Measurements from ENCODE around the gene LILRB5.

DNA sequence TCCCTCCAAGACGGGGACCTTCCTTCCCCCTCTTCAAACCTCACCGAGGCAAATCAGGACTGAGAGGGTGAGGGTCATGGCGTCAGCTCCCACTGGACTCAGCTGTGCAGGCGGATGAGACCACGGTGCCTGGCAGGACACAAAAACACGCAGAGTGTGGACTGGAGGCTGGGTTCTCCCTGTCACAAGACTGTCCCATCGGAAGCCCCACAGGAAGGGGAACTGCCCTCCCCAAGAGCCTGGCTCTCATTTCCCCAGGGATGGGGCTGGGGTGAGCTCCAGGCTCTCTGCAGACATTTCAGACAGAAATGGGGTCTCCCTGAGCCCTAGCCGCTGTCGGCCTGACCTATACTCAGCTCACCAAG lies at the start of gene LILRB5:
- TF ChIP-seq, protein P1, sequence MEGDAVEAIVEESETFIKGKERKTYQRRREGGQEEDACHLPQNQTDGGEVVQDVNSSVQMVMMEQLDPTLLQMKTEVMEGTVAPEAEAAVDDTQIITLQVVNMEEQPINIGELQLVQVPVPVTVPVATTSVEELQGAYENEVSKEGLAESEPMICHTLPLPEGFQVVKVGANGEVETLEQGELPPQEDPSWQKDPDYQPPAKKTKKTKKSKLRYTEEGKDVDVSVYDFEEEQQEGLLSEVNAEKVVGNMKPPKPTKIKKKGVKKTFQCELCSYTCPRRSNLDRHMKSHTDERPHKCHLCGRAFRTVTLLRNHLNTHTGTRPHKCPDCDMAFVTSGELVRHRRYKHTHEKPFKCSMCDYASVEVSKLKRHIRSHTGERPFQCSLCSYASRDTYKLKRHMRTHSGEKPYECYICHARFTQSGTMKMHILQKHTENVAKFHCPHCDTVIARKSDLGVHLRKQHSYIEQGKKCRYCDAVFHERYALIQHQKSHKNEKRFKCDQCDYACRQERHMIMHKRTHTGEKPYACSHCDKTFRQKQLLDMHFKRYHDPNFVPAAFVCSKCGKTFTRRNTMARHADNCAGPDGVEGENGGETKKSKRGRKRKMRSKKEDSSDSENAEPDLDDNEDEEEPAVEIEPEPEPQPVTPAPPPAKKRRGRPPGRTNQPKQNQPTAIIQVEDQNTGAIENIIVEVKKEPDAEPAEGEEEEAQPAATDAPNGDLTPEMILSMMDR (conservative IDR thresholded peaks at IDR 0.05): no peak
- no peak; the same call in 1 of the 2 replicates for TF ChIP-seq EZH2 (IDR thresholded peaks at IDR 0.05; ENCODE audit: low read depth)

Measured in PC-9 (cell line).